Measurements from ENCODE around the gene EPB41L4A.
"Not testable (repeated sequence)": the region's sequence is repeated elsewhere in the genome, so short reads cannot be mapped to it uniquely, and the experiment has no call there.

Gene EPB41L4A, protein sequence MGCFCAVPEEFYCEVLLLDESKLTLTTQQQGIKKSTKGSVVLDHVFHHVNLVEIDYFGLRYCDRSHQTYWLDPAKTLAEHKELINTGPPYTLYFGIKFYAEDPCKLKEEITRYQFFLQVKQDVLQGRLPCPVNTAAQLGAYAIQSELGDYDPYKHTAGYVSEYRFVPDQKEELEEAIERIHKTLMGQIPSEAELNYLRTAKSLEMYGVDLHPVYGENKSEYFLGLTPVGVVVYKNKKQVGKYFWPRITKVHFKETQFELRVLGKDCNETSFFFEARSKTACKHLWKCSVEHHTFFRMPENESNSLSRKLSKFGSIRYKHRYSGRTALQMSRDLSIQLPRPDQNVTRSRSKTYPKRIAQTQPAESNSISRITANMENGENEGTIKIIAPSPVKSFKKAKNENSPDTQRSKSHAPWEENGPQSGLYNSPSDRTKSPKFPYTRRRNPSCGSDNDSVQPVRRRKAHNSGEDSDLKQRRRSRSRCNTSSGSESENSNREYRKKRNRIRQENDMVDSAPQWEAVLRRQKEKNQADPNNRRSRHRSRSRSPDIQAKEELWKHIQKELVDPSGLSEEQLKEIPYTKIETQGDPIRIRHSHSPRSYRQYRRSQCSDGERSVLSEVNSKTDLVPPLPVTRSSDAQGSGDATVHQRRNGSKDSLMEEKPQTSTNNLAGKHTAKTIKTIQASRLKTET

DNA sequence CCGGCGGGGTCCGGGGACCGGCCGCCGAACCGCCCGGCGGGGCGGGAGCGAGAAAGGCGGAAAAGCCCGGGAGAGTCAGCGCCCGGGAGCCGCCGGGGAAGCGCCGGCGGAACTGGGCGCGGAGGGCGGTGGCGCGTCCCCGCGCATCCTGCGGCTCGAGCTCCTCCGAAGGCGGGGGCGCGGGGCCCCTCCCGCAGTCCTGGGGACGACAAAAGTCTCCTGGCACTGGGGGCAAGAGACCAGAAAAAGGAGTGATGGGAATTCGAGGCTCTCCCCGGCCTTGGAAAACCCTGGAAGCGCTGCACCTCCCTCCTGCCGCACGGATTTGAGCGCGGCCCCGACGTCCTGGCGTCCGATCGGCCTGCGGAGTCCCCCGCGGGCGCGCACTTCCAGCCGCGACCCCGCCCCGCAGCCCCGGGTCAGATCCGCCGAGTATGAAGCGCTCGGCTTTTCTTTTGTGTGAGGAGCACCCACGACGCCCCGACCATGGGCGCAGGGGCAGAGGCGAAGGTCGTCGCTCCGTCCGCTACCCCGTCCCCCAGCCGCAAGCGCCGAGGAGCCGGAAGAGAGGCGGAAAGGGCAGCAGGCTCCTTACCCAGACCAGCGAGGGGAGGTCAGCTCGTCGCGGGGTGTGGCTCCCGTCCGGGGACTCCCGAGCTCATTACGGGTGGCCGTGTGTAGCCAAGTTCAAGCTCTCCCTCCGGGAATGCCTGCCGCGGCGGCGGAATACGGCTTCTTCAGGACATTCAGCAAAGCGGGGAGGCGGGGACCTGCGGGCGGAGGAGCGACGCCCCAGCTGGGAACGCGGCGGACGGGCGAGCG is at the start of gene EPB41L4A:
Gene EPB41L4A (minus strand): TSS at position 114 of the 822 bp plus-strand sequence. CDS start 238 bp downstream, outside the sequence.
- no peak for DNase-seq (ENCODE audit: low read depth)

DNA sequence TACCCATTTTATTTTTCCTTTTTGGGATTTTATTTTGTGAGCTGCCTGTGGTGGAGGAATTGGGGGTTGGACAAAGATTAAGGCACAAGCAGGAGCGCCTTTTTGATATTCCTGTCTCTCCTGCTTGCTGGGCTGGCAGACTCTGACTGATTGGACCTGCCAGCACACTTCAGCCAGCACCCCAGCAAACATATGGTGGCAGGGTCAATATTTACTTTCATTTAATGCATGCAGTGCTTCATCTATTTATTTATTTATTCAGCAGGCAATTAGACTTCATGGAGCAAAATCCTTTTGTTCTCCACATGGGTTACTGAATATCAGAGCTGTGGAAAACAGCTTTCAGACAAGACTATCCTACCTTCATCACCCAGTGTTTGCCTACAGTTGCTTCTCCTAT is 48.4 kb upstream of the EPB41L4A start:
- no peak for DNase-seq (ENCODE audit: low read depth)

GRCh38 chr5:112466261-112466660 is 47.2 kb upstream of the EPB41L4A start:
- not testable (repeated sequence) for DNase-seq (ENCODE audit: low read depth)

DNA sequence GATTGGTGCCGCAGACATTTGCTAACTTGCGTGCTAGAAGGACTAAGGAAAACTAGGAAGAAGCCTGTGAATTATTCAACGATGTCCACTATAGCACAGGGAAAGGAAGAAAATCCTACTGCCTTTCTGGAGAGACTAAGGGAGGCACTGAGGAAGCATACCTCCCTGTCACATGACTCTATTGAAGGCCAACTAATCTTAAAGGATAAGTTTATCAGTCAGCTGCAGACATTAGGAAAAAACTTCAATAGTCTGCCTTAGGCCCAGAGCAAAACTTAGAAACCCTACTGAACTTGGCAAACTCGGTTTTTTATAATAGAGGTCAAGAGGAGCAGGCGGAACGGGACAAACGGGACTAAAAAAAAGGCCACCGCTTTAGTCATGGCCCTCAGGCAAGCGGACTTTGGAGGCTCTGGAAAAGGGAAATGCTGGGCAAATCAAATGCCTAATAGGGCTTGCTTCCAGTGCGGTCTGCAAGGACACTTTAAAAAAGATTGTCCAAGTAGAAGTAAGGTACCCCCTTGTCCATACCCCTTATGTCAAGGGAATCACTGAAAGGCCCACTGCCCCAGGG is 28.2 kb upstream of the EPB41L4A start:
- not testable (repeated sequence) for DNase-seq (ENCODE audit: low read depth)

GRCh38 chr5:112445626-112446350 is 26.7 kb upstream of the EPB41L4A start:
- no peak for DNase-seq (ENCODE audit: low read depth)

DNA sequence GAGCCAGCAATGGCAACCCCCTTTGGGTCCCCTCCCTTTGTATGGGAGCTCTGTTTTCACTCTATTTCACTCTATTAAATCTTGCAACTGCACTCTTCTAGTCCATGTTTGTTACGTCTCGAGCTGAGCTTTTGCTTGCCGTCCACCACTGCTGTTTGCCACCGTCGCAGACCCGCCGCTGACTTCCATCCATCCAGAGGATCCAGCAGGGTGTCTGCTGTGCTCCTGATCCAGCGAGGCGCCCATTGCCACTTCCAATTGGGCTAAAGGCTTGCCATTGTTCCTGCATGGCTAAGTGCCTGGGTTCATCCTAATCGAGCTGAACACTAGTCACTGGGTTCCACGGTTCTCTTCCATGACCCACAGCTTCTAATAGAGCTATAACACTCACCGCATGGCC is 24.9 kb upstream of the EPB41L4A start:
- DNase-seq (ENCODE audit: low read depth), result not testable (repeated sequence)

DNA sequence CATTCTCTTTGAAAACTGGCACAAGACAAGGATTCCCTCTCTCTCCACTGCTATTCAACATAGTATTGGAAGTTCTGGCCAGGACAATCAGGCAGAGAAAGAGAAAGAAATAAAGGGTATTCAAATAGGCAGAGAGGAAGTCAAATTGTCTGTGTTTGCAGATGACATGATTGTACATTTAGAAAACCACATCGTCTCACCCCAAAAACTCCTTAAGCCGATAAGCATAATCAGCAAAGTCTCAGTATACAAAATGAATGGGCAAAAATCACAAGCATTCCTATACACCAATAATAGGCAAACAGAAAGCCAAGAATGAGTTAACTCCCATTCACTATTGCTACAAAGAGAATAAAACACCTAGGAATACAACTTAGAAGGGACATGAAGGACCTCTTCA is 21.0 kb upstream of the EPB41L4A start:
- no peak for DNase-seq (ENCODE audit: low read depth)

DNA sequence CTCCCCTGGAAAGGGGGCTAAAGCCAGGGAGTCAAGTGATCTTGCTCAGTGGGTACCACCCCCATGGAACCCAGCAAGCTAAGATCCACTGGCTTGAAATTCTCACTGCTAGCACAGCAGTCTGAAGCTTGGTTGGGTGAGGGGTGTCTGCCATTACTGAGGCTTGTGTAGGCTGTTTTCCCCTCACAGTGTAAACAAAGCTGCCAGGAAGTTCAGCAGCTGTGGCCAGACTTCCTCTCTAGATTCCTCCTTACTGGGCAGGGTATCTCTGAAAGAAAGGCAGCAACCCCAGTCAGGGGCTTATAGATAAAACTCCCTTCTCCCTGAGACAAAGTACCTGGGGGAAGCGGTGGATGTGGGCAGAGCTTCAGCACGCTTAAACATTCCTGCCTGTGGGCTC is 17.1 kb upstream of the EPB41L4A start:
- DNase-seq (ENCODE audit: low read depth), result no peak

DNA sequence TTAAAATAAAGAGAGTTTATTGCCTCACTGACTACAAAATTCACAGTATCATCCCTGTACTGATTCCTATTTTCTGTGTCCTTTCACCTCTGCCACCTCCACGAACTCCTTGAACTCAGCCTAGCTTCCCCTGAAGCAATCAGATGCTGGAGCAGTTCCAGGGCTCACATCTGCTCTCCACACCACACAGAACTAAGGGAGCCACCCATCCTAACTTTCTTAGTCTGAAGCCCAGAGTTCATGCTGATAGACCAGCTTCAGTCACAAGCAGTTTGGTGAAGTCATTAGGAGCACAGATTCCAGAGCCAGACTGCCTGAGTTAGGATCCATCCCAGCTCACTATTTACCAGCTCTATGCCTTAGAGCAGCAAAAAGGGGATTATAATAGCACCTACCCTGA is 15.6 kb upstream of the EPB41L4A start:
- no peak for DNase-seq (ENCODE audit: low read depth)

GRCh38 chr5:112426202-112426601 is 7.1 kb upstream of the EPB41L4A start:
- not testable (repeated sequence) for DNase-seq (ENCODE audit: low read depth)

DNA sequence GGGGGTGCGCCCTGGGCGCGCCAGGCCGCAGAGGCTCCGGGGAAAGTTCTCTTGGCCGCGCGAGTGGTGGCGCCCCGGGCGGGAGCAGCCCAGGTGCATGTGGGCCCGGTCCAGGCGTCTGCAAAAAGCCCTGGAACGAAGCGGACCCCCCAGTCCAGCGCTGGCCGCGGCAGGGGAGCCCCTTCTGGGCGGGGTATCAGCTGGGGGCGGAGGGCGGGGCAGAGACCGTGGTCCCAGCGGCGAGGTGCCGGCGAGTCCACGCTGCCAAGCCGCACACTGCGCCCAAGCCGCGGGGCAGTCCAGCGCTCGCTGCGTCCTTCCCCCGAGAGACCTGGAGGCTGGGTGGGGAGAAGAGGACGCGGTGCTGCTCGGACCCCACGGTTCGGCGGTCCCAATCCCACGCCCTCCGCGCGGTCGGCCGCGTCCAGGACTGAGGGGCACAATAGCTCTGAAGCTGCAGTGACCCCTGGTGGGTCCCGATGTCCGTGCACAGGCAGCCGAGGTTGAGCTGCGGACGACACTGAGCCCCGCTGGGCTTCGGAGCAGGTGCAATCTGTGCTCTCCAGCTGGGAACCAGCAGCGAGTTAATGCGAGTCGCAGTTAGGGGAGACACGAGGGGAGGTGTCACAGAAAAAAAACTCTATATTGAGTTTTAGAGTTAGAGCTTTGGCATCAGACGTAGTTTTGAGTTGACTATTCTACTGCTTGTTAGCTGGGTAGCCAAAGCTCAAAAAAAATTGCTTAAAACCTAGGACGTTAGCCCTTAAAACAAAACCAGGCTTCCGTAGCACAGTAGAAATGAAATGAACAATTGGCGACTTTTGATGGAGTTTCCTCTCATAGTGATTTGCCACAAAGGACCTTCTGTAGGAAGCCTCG is 1.1 kb upstream of the EPB41L4A start:
- DNase-seq (ENCODE audit: low read depth), result no peak

DNA sequence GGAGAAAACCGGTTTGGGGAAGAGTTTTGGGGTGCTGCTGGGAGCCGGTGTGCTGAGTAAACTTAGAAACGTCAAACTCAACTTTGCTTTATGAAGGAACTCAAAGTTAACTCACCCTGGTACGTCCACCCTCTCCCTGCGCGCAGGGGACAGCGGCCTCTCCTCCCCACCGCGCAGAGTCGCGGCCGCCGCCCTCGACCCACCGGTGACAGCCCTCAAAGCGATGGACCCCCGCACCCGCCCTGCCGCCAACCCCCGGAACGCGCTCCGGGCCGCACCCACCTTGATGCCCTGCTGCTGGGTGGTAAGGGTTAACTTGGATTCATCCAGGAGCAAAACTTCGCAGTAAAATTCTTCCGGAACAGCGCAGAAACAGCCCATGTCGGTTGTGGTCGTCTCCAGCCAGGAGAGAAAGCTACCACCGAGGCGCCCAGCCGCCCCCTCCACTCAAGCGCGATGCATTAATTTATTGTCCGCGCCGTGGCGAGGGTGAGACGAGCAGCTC is 366 bp downstream of the EPB41L4A start:
- no peak for DNase-seq (ENCODE audit: low read depth)

GRCh38 chr5:112417931-112418658 is 982 bp downstream of the EPB41L4A start:
- DNase-seq (ENCODE audit: low read depth), result no peak

DNA sequence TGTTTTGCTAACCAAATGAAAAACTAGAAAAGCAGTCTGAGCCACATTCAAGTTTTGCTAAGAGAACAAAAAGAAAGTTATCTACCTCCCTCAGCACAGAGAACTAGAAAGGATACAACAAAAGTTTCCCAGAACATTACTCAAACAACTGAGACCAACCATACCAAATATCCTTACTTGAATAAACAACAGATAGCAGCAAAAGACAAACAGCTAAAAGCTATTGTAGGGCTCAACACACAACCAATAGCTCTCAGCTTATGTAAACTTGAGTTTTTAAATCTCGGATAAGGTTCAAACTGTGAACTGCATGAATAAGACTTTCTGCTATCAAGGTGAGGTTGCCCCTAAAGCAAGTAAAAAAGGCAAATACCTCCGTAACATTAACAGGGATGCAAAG is 3.5 kb downstream of the EPB41L4A start:
- DNase-seq (ENCODE audit: low read depth), result no peak

DNA sequence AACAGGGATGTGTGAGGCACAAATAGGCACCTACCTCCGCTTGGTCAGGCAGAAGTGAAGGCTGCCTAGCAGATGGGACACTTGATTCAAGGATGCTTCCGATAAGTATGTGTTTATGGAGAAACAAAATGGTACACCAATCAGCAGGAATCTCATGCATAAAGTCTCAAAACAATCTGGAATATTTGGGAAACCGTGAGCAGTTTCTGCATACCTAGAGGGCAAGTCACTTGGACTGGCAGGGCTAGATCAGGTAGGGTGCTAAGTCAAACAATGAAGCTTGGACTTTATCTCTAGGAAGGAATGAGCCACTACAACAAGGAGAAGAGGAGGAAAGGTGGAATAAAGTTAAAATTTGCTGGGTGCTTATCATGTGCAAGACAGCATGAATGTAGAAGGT is 5.5 kb downstream of the EPB41L4A start:
- no peak for DNase-seq (ENCODE audit: low read depth)

DNA sequence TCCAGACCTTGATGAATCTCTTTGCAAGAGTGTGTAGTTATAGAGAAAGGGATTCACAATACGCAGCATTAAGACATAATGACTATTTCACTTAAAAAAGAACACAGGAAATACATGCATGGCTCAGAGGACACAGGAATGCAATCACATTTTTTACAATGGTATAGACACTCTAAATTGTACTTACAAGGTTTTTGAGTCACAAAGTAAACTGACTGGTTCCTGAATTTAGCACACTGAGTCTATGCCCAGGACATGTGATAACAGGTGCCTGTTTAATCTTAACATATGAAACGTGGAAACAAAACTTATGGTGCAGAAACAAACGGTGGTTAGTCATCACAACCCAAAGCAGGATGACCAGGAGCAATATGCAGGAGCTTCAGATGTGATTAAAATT is 6.7 kb downstream of the EPB41L4A start:
- DNase-seq (ENCODE audit: low read depth), result no peak

DNA sequence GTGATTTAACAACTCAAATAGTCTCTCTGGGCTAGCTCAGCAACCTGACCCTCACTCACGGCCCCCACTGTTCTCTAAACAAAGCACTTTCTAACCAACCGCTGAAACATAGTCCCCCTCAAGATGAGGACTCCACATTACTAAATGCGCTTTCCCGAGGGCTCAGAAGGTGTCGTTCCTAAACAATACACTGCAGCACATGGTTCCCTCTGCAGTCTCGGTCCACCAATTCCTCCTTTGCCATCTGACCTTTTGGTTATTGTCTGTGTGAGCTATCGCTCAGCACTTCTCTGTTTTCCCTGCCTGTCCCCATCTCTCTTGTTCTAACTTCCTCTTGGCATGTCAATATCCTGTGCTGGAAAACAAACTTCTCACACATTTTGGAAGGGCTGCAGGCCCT is 7.2 kb downstream of the EPB41L4A start:
- DNase-seq (ENCODE audit: low read depth), result no peak

GRCh38 chr5:112407666-112408065 is 11.4 kb downstream of the EPB41L4A start:
- DNase-seq (ENCODE audit: low read depth), result no peak

GRCh38 chr5:112407240-112407639 is 11.8 kb downstream of the EPB41L4A start:
- no peak for DNase-seq (ENCODE audit: low read depth)

DNA sequence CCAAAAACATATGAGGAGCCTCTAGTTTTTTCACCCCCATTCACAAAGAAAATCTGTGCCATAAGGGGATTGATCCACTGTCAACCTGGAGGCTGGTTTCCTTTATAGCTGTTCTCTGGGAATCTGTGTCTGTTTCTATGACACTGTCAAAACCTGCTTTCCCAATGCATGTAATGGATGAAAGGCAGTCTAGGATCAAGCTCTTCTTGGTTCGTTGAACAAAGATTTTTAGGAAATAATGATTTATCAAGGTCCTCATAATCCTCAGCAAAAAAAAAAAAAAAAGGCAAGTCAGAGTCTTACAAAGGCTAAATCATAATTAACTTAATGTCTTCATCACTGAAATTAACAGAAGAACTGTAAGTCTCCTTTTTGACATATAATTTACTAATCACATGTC is 16.0 kb downstream of the EPB41L4A start:
- DNase-seq (ENCODE audit: low read depth), result no peak

All from stimulated activated CD8-positive, alpha-beta memory T cell treated with anti-CD3 and anti-CD28 coated beads, Interleukin-15, amount 100 ng/mL, for 24 hours (primary cell).